IPS DF 19.7 (cell line): ENCODE measurements around the gene ADGRD1.
"Not testable (repeated sequence)": the region's sequence is repeated elsewhere in the genome, so short reads cannot be mapped to it uniquely, and the experiment has no call there.

ENCODE experiments used
- DNase-seq: peaks from one replicate; pipeline ENCODE4 v3.0.0-alpha.2; 2013; ENCODE audit warnings: low read depth, low spot score

The ADGRD1 gene

DNA sequence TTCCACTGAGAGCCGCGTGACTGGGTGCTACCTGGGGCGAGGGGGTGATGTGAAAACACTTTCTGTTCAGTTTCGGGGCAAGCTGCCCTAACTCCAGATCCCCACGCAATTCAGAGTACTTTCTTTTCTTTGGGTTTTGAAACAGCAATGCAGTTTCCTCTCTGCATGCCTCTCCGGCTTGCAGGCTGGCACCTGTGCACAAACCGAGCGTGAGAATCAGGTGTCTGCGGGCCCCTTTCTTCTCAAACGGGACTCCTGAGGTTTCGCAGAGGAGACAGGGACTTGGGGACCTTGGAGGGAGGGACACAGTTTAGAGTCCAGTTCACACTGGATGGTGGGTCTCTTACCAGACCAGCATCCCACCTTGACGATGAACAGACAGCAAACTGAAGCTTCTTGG, 118.2 kb downstream of the ADGRD1 start:
- not testable (repeated sequence) for DNase-seq

GRCh38 chr12:131072451-131073230, 118.9 kb downstream of the ADGRD1 start:
- DNase-seq, result no peak

- DNase-seq, result no peak
Observed at GRCh38 chr12:131074221-131075083, 120.7 kb downstream of the ADGRD1 start.

GRCh38 chr12:131075194-131075593, 121.5 kb downstream of the ADGRD1 start:
- no peak for DNase-seq

- no peak for DNase-seq
Observed at GRCh38 chr12:131075611-131076010, 121.9 kb downstream of the ADGRD1 start.

GRCh38 chr12:131076296-131076695, 122.6 kb downstream of the ADGRD1 start:
- DNase-seq, result no peak

DNA sequence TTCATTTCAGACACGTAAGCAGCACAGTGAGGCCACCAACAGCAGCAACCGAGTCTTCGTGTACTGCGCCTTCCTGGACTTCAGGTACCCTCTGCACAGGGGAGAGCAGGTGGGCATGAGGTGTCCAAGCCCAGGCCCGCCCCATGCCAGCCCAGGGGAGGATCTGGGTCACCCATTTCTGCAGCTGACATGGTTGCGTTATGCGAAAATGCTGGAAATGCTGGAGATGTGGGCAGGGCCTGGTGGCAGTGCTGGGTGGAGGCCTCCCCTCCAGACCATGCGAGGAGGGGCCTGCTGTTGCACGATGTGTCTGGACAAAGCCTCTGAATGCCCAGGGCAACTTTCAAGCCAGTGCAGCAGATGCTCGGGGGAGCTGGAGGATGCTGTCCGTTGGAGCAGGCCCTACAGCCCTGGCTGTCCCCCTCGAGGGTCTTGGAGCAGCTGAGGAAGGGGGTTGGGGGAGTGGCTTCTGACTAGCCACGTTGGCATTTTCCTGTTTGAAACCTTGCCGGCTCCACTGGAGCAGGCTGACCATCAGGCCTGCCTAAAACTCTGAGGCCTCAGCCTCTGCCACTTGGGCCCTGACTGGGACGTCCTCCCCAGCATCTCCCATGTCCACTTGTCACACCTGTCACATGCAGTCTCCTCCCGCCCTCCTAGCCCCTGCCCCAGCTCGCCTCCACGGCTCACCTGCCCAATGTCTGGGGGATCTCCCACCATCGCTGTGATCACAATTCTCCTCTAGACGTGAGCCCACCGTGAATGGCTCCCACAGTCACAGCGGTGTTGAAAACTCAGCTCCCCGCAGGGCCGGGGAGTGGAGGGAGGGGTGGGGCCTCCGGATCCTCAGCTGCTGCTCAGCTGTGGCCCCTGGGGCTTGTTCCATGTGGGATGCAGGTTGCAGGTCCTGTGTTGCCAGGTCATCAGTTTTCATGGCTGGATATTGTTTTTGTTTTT, 123.4 kb downstream of the ADGRD1 start:
- no peak for DNase-seq

- no peak for DNase-seq
Observed at GRCh38 chr12:131077931-131078391, 124.3 kb downstream of the ADGRD1 start.

GRCh38 chr12:131082290-131083194, 128.8 kb downstream of the ADGRD1 start:
- no peak for DNase-seq

DNA sequence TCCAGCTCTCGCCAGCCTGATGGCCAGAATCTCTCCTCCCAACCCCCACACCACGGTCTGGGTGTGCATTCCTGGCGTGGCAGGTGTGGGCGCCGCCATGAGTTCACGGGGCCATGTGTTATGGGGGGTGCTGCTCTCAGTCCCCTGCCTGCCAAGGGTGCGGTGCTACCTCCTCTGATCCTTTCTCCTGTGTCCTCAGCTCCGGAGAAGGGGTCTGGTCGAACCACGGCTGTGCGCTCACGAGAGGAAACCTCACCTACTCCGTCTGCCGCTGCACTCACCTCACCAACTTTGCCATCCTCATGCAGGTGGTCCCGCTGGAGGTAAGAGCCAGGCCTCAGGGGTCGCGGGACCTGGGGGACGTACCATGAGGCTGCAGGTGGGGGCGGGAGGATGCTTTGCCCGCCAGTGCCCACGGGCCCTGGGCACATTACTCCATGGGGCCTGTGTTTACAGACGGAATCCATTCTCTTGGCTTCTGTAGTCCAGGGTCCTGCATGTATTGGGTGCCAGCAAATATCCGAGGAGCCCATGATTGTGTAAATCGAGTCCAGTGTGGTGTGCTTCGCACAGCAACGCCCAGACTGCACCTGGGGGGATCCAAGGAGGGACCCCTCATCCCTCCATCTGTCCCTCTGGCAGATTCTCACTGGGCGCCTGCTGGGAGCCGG, 130.8 kb downstream of the ADGRD1 start:
- no peak for DNase-seq

DNA sequence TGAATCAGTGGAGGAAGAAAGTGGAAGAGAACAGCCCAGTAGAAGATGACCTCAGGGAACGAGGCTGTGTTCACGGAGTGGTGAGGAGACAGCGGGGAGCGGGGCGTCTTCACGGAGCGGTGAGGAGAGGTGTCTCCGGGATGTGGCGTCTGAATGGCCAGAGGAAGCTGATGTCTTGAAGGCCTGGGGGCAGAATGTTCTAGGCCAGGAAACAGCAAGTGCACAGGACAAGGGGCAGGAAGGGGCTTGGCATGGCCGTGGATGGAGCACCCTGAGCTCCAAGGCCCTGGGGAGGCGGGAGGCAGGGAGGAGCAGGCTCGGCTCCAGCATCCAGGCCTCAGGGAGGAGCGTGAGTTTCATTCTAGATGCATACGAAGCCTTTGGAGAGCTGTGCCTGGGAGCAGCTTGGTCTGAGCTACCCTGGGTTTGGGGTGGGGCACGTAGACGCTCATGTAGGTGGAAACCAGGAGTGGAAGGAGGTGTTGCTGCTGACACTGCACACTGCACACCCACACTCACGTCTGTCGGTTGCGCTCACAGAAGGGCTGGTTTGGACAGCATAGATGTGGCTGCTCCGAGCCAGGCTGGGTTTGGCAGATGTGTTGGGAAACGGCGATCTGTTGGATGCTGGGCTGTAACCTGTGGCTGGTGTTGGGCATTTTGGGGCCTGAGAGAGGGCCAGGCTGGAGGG, 131.6 kb downstream of the ADGRD1 start:
- DNase-seq, result no peak

DNA sequence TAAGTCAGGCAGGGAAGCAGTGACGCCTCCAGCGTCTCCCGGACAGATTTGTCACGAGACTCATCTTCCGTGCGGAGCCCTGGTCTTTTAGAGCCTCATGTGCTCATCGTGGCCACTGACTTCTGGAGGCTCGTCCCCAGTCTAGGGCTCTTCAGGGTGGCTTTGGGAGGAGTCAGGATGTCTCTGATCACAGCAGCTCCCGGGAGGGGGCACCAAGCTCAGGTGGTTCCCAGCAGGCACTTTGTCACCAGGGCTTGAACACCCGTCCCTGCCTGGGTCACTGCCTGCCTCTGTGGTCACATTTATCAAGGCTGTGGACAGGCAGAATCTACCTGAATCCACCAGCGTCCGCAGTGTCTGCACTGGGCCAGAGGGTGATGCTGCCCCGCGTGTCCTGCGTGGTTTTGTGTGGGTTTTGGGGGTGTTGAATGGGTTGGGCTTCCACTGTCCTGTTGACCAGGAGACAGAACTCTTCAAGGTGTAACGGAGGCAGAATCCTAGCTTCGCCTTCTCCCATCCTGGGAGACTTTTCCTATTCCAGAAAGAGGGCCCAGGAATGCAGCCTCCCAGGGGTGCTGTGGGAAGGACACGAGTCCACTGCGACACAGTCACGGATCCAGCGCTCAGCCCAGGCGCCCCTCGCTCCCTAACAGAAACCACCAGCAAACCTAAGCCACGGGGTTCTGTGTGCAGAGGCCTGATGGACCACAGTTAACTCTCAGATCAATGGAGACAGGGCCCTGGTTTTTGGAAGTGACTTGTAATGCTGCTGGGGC, 132.3 kb downstream of the ADGRD1 start:
- DNase-seq, result no peak

- no peak for DNase-seq
Observed at GRCh38 chr12:131087302-131087818, 133.7 kb downstream of the ADGRD1 start.

- no peak for DNase-seq
Observed at GRCh38 chr12:131087991-131088700, 134.4 kb downstream of the ADGRD1 start.

GRCh38 chr12:131088701-131089530, 135.2 kb downstream of the ADGRD1 start:
- no peak for DNase-seq

DNA sequence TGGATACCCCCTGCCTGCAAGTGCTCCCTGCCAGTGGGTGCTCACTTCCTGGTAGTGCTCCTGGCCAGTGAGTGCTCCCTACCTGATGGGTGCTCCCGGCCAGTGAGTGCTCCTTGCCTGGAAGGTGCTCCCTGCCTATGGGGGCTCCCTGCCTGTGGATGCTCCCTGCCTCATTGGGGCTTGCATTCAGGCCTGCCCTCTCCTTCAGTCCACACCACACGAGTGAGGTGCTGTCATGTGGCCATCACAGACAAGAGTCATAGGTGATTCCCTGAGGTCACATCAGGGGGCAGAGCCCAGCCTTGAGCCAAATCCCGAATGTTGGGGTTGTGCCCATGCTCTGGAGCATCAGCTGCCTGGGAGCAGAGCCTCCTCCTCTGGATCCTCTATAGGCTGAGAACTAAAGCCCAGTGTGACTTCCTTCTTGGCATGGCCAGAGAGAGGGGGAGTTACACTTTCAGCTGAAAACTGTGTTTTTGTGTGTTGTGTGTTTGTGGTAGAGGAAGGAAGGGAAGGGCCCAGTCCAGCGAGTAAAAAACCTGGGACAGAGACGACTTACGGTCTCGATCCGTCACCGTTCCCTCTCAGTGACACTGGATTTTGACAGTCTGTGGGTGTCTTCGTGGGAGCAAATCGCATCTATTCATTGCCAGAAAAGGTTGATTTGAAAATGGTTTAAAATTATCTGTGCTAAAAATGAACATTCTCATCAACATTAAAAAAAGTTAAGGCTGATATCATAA, 136.0 kb downstream of the ADGRD1 start:
- DNase-seq, result no peak
